Right lobe of liver (tissue), 4 donors: ENCODE results near the gene PIK3CD.

Experiments used
- CTCF ChIP-seq, 4 donors: fragments of 200-600 bp in 3 of 4; fragments of 450-650 bp in 1 of 4; IDR thresholded peaks; one replicate each; pipeline versions ENCODE4 v1.5.1 to v1.8.0; 2016 to 2022; ENCODE audit warnings: antibody characterized with exemption in 4 of 4, mild to moderate bottlenecking in 2 of 4
- POLR2A ChIP-seq: fragments of 450-650 bp; IDR thresholded peaks from one replicate; pipeline ENCODE4 v1.6.1; 2017; ENCODE audit warnings: antibody characterized with exemption, mild to moderate bottlenecking
- donor health status: DM: no; HTN: no; CAD: no.
- donor health status: DM: no; HTN: no; CAD: no.
- donor health status: DM: no; HTN: yes; CAD: no.

GRCh38 chr1:9729523-9729922, 78.0 kb downstream of the PIK3CD start:
- TF ChIP-seq POLR2A (no peak), CTCF (IDR thresholded peaks at IDR 0.05) (no peak)
